Measurements from ENCODE around the gene P4HA2.

P4HA2 gene

GRCh38 chr5:132227485-132228240, at the start of gene P4HA2:
TSS of gene P4HA2 (minus strand) at chr5:132227853. CDS start at chr5:132218626, 9,227 bp downstream.
- DNase-seq, result no peak

- no peak for DNase-seq
Observed at GRCh38 chr5:132277256-132277655, 49.6 kb upstream of the P4HA2 start.

DNA sequence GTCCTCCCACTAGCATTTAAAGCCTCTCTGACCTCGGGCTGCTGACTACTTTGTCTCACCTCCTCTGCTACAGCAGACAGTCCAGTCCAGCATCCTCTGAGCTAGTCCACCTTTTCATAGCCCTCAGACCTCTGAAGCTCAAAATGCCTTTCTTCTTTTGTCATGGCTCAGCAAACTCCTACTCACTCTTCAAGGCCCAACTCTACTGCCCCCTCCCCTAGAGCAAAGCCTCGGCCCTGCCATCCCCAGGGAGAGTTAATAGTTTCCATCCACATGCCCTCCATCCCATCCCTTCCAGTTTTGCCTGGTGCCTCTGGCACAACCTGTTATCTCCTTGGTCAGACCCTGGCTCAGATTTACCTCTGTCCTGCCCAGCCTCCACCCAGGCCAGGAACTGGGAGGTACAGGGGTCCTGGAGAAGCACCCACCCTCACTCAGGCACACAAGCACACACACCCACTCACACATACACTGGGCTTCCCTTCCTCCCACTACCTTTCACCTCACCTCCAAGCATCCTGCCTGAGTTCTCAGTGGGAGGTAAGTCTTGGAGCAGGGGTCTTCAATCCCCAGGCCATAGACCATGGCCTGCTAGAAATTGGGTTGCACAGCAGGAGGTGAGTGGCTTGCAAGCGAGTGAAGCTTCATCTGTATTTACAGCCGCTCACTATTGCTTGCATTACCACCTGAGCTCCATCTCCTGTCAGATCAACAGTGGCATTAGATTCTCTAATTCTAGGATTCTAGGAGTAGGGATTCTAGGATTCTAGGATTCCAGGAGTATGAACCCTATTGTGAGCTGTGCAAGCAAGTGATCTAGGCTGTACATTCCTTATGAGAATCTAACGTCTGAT, 47.9 kb upstream of the P4HA2 start:
- no peak for DNase-seq

- DNase-seq, result no peak
Observed at GRCh38 chr5:132274050-132274792, 46.6 kb upstream of the P4HA2 start.

- no peak for DNase-seq
Observed at GRCh38 chr5:132273631-132274030, 46.0 kb upstream of the P4HA2 start.

DNA sequence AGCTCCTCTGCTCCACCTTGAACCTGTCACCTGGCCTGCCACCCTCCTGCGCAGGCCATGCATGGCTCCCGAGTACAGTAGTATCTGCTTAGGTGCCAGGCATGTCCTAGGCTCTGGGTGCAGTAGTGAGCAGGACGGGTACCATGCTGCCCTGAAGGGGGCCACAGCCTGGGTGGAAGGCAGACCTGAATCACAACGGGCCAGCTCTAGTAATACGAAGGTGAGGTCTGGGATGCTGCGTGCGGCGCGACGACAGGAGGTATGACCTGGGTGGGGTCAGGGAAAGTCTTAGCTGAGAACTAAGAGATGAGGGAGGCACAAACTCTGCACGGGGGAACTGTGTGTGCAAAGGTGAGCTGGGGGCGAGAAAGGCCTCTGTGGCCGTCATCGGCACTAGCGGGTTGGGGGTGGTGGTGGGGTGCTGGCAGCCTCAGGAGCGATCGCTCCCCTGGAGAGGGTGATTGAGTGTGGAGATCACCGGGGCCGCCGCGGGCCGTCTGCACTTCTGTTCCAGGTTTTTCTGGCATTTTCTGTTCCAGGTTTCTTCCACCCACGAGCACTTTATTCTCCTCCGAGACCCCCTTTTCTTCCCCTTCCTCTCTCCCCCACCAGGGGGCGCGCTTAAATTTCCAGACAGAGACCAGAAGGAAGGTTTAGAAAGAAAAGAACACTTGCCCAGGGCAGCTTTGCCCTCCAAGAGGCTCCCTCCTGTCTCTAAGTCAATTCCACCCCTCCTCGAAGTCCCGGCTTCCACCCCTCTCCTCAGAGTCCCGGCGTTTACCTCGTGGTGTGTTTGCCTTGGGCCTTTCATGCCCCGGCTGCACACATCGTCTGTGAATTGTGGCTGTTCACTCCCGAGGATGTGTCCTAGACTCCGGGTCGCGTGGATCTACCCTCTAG, 44.9 kb upstream of the P4HA2 start:
- peak; percentile 40 for DNase-seq

DNA sequence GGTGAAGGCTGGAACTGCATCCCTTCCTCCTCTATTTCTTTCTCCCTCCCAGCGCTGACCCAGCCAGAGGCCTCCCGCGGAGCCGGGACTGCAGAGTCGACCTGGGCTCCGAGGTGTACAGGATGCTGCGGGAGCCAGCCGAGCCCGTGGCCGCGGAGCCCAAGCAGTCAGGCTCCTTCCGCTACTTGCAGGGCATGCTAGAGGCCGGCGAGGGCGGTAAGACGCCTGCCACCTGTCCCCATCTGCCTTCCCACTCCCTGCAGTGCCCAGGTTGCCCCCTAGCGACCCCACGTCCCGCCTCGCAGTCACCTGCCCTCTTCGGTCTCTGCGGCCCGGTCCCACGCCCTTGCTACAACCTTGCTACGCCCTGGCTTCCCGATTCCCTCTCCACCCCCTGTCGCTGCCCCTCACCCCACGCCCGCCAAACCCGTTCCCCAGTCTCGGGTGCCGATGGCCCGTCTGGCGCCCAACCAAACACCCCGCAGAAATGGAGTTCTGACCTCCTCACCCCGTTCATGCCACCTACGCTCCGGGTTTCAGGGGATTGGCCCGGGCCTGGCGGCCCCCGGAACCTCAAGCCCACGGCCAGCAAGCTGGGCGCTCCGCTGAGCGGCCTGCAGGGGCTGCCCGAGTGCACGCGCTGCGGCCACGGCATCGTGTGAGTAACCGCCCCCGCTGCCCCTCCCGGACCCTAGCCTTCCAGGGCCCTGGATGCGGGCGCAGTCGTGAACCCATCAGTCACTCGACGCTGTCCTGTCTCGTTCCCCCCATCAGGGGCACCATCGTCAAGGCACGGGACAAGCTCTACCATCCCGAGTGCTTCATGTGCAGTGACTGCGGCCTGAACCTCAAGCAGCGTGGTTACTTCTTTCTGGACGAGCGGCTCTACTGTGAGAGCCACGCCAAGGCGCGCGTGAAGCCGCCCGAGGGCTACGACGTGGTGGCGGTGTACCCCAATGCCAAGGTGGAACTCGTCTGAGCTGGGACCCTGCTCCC, 43.9 kb upstream of the P4HA2 start:
- DNase-seq, result no peak

GRCh38 chr5:132270706-132271105, 43.1 kb upstream of the P4HA2 start:
- no peak for DNase-seq

GRCh38 chr5:132270335-132270665, 42.6 kb upstream of the P4HA2 start:
- DNase-seq, result no peak

GRCh38 chr5:132269635-132270334, 42.1 kb upstream of the P4HA2 start:
- DNase-seq, result no peak

GRCh38 chr5:132268769-132269551, 41.3 kb upstream of the P4HA2 start:
- no peak for DNase-seq

DNA sequence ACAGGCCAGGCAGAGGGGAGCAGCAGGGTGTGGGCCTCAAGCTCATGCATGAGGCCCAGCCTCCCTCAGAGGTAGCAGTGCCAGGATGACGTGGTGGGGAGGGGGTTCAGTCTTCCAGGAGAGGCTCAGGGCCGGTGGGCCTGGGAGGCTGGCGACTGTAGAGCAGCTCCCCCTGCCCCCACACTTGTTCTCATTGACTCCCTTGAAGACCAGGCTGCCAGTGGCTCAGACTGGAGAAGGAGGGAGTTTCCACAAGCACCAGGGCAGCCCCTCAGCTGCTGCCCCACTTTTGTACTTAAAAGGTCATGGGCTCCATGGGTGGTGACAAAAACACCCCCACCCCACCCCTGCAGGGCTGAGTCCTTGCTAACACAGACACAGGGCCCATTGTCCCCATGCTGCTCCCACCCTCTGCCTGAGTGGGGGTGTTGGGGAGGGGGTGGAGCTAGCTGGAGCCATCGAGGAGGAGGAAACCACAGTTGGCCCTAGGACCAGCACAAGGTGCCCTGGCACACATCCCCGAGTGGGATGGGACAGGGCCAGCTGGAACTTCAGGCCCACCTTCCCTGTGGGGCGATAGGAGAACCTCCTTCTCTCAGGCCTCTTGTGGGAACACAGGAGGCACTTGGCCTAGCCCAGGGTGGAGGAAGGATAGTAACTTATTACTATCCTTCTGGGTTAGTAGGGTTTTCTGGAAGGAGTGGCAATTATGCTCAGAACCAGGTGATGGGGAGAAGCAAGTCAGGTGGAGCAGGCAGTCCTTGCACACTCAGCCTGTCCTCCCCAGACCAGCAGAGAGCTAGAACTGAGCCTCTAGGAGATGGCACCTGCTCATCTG, 40.5 kb upstream of the P4HA2 start:
- no peak for DNase-seq

- DNase-seq, result no peak
Observed at GRCh38 chr5:132267166-132267739, 39.6 kb upstream of the P4HA2 start.

DNA sequence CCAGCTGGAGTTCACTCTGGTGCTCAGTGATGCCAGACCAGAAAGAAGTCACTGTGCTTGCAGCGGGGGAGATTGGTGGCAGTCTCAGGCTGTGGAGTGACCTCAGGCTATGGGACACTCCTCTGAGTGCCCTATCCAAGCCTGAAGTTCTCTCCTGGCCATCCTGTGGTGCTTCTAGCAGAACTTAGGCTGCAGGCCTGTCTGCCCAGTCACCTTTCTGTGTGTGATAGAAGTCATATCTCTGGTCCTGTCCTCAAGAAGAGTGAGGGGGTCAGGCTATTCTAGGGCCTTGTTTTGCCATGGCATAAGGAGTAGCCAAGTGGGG, 39.1 kb upstream of the P4HA2 start:
- DNase-seq, result no peak

DNA sequence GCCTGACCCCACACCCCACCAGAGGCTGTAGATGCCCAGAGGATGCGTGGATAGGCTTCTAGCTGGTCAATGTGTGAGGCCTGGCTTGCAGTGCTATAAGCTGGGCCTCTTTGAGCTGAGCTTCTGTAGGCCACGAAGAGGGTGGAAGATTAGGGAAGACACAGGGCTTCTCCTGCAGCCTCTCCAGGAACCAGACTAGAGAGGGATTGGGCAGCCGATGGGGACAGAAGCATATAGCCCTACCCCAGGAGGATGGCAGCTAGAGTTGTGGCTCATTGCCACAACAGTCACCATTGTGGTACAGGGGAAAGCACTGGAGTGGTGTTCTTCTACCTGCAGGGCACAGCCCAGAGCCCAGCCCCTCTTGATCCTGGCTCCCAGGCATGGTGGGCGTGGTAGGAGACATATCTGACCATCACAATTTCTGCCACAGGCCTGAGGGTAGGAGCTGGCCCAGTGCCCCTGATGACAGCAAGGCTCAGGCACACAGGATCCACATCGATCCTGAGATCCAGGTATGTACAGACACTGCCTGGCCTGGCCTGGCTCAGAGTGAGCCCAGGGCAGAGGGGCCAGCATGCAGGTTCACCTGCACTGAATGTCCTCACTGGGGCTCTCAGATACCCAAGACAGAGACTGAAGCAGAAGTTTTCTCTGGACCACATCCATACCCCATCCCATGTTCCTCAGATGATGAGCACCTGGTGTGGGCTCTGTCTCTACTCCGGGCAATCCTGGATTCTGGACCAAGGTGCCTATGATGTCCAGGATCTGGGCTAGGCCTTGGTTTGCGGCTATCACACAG, 38.6 kb upstream of the P4HA2 start:
- DNase-seq, result no peak

DNA sequence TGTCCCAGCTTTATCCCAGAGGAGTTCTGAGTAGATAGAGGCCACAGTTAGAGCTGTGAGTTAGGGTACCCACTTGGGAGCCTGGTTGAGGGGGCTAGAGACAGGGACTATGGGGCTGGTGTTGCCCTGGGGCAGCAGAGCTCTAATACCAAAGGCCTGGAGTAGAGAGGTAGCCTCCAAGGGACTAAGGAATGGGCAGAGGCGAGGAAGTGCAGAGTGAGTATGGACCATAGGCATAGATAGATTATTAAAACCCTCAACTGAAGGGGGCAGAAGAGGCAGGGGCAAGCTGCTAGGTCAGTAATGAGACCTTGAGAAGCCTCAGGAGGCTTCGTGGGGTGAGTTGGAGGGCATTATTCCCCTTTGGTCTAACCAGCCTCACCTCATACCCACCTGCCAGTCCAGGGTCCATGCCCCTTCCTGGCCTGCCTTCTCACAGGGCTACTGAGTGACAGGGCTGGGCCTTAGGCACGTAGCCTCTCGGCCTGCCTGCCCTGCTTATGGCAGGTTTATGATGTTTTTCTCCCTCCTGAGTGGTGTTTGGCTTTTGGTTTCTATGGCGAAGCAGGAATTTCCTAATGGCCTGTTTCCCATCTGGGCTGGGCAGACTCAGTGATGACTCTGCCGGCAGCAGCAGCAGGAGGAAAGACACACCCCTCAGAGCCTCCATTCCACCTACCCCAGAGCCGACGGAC, 37.8 kb upstream of the P4HA2 start:
- DNase-seq, result no peak

All from MV-4-11 (cell line).